Left ventricle myocardium inferior (tissue), 1 donor: Measurements from ENCODE around the gene C1QTNF5. TPM values are rescaled to one million over a fixed set of nuclear protein-coding genes. Genes with fewer than 3 reads are reported as not detected.
A peak's percentile ranks its signal among the peaks of the same experiment; 100 is the strongest.

ENCODE experiments used
- DNase-seq: peaks from one replicate; pipeline ENCODE4 v3.0.0-alpha.2; 2020
- H3K27ac ChIP-seq: fragments of 200-600 bp; replicated peaks from 2 replicates; pipeline ENCODE4 v1.8.0; 2021
- H3K27me3 ChIP-seq: fragments of 200-600 bp; 2 replicates; pipeline ENCODE4 v1.8.0; 2021; ENCODE audit warnings: low read depth
- H3K36me3 ChIP-seq: fragments of 200-600 bp; 2 replicates; pipeline ENCODE4 v1.8.0; 2021
- H3K4me1 ChIP-seq: fragments of 200-600 bp; 2 replicates; pipeline ENCODE4 v1.8.0; 2021
- H3K4me3 ChIP-seq: fragments of 200-600 bp; 2 replicates; pipeline ENCODE4 v1.8.0; 2021; ENCODE audit warnings: mild to moderate bottlenecking, moderate library complexity
- H3K9me3 ChIP-seq: fragments of 200-600 bp; replicated peaks from 2 replicates; pipeline ENCODE4 v1.8.0; 2021
- CTCF ChIP-seq: fragments of 200-600 bp; IDR thresholded peaks from 2 replicates; pipeline ENCODE4 v1.8.0; 2021; ENCODE audit warnings: antibody characterized with exemption, mild to moderate bottlenecking, borderline replicate concordance
- intact Hi-C: fragments of 100-400 bp; cut with micrococcal nuclease; formaldehyde crosslinking; loops from one replicate; pipeline ENCODE4 v1.11.0; 2022
- total RNA-seq: library from RNA; stranded (reverse); fragmentation: NEBNext Ultra II Directional; extraction: Animal tissue kit (Norgen Biotek cat#: 25700); gene quantifications from one replicate; pipeline ENCODE4 v1.2.1, GENCODE V29; 2021
- donor health status: DM: no; HTN: yes; CAD: no; lungs with severe emphysema.

The C1QTNF5 gene
- total RNA-seq, 1 donor from 2014 or later: 14.4 TPM

GRCh38 chr11:119377112-119377901 lies 36.6 kb upstream of the C1QTNF5 start:
- H3K4me1 ChIP-seq: peaks cover 81% of the 10 kb centered on the region
- intact Hi-C loops: no loop called here
- H3K9me3 ChIP-seq: no peaks in the 10 kb centered on the region
- no peaks in the 10 kb centered on the region for H3K27me3 ChIP-seq
- TF ChIP-seq CTCF: no peak
- DNase-seq: no peak
- peak overlapping the region; percentile 71 for H3K4me3 ChIP-seq
- no peaks in the 10 kb centered on the region for H3K36me3 ChIP-seq
- H3K27ac ChIP-seq: peak overlapping the region; percentile 95

DNA sequence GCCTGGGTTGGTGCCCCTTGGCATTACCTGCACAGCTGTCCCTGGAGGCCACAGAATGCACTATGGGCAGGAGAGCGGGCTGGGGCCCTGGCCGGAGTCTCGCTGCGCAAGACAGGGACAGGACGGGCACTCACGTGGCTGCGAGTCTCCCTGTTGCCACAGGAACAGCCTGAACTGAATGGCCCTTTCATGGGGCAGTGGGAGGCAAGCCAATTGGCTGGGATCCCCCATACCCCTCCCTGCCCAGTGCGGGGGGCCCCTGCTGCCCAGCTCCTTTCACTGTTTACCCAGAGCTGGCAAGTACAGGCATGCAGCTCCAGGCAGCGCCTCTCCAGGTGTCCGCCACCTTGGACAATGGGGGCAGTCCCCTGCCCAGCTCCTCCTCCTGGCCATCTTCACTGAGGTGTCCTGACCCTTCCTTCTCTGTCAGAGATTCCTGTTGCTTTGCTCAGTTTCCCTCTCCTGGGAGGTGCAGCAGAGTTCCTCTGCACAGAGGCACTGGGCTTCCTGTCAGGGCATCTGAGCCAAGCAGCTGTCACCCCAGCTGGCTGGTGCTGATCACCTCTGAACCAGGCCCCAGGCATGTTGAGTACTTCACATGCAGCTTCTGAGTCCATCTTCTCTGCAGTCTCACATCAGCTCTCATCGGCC lies 35.6 kb upstream of the C1QTNF5 start:
- peak overlapping the region; percentile 95 for H3K27ac ChIP-seq
- peak overlapping the region; percentile 71 for H3K4me3 ChIP-seq
- no peaks in the 10 kb centered on the region for H3K36me3 ChIP-seq
- peak; percentile 62 for DNase-seq
- intact Hi-C loops: no loop called here
- peaks cover 84% of the 10 kb centered on the region for H3K4me1 ChIP-seq
- H3K27me3 ChIP-seq: no peaks in the 10 kb centered on the region
- TF ChIP-seq CTCF: no peak
- H3K9me3 ChIP-seq: no peaks in the 10 kb centered on the region

GRCh38 chr11:119375337-119376196 lies 34.9 kb upstream of the C1QTNF5 start:
- DNase-seq: peak; percentile 85
- no peaks in the 10 kb centered on the region for H3K27me3 ChIP-seq
- H3K4me1 ChIP-seq: peaks cover 84% of the 10 kb centered on the region

DNA sequence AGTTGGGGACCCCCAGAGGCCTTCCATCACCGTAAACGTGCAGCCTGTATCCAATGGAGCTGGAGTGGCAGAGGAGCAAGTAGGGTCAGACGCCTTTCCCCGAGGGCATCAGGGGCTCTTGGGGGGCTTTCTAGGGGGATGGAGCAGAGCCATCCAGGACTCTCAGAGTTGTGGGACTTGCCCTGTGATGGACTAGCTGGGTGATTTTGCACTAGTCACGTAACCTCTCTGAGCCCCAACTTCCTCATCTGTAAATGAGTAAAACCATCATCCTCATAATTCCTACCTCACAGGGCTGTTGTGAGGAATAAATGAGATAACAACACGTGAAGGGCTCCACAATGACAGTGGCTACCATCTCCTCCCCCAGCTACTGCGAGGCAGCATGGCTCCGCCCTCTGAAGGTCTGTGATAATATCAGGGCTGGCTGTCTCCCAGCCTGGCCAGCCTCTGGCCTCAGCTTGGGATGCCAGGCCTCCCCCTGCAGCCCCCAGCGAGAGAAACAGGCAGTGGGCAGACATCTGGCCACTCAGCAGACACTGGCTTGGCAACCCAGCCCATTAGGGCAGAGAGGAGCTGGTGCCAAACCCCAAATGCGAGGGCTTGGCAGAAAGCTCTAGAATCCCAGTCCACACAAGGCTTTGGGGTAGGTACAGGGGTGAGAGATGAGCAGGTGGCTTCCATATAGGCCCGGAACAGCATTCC lies 34.1 kb upstream of the C1QTNF5 start:
- Histone ChIP-seq H3K4me3 (peak overlapping the region; percentile 71), H3K27ac (peak overlapping the region; percentile 95), H3K4me1 (peaks cover 84% of the 10 kb centered on the region), H3K9me3 (no peaks in the 10 kb centered on the region), H3K27me3 (no peaks in the 10 kb centered on the region), H3K36me3 (no peaks in the 10 kb centered on the region)
- TF ChIP-seq CTCF: no peak
- no peak for DNase-seq
- intact Hi-C loops: no loop called here

More at GRCh38 chr11:119375337-119376196, 34.9 kb upstream of the C1QTNF5 start:
- intact Hi-C loops: no loop called here
- Histone ChIP-seq H3K9me3 (no peaks in the 10 kb centered on the region), H3K4me3 (peak overlapping the region; percentile 71), H3K36me3 (no peaks in the 10 kb centered on the region), H3K27ac (peak overlapping the region; percentile 95)
- TF ChIP-seq CTCF: no peak
